ENCODE measurements around the gene ZBED4. TPM values are rescaled to one million over a fixed set of nuclear protein-coding genes. Genes with fewer than 3 reads are reported as not detected.
"Not testable (repeated sequence)": the region's sequence is repeated elsewhere in the genome, so short reads cannot be mapped to it uniquely, and the experiment has no call there.

Gene ZBED4
- total RNA-seq: 1 to 10 TPM; 7.3 to 8.5 TPM
- long read RNA-seq, donor 1, full-length matches to known transcripts: 1 of 10 reads
- long read RNA-seq, donor 1, partial matches to known transcripts: 0 of 10 reads
- long read RNA-seq, donor 1, other reads (novel, unspliced or antisense): 9 of 10 reads
- long read RNA-seq, donor 2, partial matches to known transcripts: 0 of 8 reads
- long read RNA-seq, donor 2, other reads (novel, unspliced or antisense): 8 of 8 reads

DNA sequence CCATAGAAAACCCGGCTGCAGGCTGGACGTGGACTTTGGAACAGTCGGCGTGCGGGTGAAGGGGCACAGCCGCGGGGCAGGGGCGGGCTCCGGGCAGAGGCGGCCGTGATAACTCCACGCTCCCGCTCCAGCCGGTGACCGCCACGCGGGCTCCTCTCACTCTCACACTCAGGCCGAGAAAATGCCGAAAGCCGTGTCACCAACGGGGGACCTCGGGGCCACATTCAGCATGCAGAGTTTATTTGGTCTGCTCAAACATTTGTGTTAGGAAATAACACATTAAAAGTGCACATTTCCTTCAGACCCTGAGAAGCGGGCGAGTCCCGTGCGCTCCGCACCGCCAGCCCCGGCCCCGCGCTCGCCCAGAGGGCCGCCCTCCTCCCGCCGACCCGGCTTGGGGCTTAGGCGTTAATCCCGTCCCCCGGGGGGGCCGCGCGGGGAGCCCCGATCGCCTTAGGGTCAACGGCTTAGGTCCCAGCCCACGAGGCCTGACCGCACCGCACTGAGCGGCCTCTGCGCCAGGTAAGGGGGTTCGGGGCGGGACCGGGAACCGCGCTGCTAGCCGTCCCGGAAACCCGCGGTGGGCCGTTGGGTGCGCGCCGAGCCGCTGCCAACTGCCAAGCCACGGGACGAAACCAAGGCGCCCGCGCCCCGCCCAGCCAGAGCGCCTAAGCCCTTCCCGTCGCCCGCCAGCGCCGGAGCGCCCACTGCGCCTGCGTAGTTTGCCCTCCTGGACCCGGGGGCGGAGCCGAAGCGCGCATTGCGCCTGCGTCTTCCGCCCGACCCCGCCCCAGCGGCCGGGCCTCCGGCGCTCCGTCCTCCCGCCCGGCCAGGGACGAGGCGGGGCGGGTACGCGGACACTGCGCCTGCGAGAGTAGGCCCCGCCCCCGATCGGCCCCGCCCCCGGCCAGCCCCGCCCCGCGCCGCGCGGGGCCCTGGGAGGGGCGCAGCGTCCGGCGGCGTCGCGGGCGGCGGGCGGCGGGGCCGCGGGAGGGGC lies at the start of gene ZBED4:
Gene ZBED4 (plus strand): TSS at position 947 of the 997 bp plus-strand sequence. CDS start 29,819 bp downstream, outside the sequence.
- DNase-seq (ENCODE audit: low spot score): peak; percentile 100
- intact Hi-C loops (cut with DNase I): no loop called here

- intact Hi-C loops (cut with DNase I): no loop called here
- DNase-seq (ENCODE audit: low spot score): no peak
Measured at GRCh38 chr22:49807129-49807528, 46.5 kb upstream of the ZBED4 start.

- no peak for DNase-seq (ENCODE audit: low spot score)
- intact Hi-C loops (cut with DNase I): no loop called here
Measured at GRCh38 chr22:49807780-49808708, 45.6 kb upstream of the ZBED4 start.

- intact Hi-C loops (cut with DNase I): no loop called here
- DNase-seq (ENCODE audit: low spot score): no peak
Measured at GRCh38 chr22:49810363-49811019, 43.2 kb upstream of the ZBED4 start.

DNA sequence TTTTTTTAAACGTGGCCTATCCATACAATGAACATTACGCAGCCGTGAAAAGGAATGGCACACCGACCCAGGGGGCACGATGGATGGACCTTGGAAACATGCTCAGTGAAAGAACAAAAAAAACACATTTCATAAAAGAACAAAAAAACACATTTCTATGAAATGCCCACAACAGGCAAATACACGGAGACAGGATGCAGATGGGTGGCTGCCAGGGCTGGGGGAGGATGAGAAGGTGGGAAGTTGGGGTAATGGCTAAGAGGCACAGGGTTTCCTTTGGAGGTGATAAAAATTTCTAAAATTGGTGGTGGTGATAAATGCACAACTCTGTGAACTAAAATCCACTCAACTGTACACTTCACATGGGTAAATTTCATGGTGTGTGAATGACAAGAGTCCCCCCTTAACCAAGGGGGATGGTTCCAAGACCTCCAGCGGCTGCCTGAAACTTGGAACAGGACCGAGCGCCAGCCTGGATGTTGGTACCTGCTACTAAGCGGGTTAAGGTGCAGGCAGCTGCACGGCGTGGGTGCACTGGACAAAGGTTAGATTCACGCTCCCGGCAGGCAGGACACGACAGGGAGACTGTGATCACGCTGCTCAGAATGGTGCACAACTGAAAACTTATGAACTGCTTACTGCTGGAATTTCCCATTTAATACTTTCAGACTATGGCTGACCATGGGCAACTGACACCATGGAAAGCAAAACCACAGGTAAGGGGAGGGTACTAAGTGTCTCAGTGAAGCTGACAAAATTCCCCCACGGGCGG lies 42.4 kb upstream of the ZBED4 start:
- intact Hi-C loops (cut with DNase I): no loop called here
- DNase-seq (ENCODE audit: low spot score): no peak

DNA sequence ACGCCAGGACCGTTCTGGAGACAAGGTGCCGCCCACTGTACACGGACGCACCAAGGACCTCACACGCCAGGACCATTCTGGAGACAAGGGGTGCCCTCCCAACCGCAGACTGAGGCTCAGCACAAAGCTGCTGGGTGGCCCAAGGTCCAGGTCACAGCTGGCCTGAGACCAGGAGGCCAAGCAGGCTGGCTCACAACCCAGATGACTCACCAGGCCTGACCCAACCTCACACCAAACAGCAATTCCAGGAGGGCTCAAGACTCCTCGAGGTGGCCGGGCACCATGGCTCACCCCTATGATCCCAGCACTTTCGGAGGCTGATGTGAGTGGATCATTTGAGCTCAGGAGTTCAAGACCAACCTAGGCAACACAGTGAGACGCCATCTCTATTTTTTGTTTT lies 40.8 kb upstream of the ZBED4 start:
- intact Hi-C loops (cut with DNase I): no loop called here

DNA sequence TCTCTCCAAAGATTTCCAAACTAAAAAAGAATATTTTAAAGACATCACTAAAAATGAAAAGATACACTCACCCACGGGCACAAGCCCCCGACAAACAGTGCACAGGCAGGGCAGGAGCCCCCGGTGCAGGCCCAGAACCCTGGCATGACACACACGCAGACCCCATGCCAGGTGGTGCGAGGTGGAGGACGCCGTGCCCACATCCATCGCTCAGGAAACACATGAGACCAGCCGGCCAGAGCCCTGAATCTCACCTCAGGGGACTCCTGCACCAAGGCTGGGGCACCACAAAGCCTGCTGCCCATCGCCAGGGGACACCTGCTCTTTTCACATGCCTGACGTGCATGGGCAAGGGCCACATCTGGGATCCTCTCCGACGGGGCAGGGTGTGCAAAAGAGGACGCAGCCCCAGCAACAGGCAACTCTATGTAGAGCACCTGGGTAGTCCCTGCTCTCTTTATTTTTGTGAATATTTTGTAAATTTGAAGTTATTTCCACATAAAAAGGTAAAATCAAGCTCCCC lies 39.4 kb upstream of the ZBED4 start:
- intact Hi-C loops (cut with DNase I): no loop called here
- no peak for DNase-seq (ENCODE audit: low spot score)

More for the DNA sequence above, 40.8 kb upstream of the ZBED4 start:
- no peak for DNase-seq (ENCODE audit: low spot score)

DNA sequence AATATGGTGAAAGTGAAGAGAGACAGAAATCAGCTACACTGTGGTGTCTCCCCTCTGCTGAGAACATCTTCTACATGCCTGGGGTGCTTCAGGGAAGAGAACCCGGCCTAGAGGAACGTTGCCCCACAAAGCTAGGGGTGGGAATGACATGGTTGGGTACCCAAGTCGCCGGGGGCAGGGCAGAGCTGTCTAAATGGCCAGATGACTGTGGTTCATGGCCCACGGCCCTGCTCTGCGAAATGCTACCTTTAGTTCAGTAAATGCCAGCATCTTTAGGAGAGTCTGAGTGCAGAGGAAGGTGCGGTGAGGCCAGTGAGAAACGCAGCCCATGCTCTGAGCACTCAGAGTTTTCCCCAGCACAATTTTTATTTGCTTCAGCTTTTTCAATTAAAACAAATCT lies 38.8 kb upstream of the ZBED4 start:
- no peak for DNase-seq (ENCODE audit: low spot score)
- intact Hi-C loops (cut with DNase I): no loop called here

GRCh38 chr22:49815641-49816091 lies 38.0 kb upstream of the ZBED4 start:
- intact Hi-C loops (cut with DNase I): no loop called here
- DNase-seq (ENCODE audit: low spot score): no peak

DNA sequence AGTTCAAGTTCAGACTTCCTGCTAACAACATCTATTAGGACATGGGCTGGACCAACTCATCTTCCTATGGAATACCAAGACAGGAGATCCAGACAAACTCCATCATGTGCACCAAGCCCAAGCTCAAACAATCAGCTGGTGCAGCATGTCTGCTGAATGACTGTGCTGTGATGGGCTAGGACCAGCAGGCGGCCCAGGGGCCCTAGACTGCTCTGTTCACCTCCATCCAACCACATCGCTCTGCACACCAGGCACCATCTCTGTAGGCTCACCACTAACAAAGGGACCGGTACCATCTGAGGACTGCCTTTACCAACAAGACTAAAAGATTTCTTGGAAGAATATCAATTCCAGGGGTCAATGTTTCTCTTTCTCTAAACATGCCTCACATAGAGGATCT lies 36.3 kb upstream of the ZBED4 start:
- intact Hi-C loops (cut with DNase I): no loop called here
- no peak for DNase-seq (ENCODE audit: low spot score)

DNA sequence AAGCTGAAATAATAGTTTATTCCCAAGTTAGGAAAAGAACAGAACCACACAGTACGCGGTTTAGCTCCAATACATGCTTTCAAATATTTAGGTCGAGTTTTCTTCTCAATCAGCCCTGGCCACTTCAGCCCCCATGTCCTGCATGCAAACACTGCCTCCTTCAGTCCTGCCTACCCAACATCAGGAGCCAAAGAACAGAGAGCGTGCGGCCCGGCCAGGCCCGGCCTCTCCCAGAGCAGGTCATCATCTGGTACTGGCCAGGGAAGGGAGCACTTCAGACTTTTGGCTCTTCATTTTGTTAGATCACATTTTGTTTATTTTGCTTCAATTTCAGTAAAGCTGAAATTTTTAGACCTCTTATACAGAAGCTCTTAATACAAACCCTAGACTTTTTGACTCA lies 32.7 kb upstream of the ZBED4 start:
- no peak for DNase-seq (ENCODE audit: low spot score)
- intact Hi-C loops (cut with DNase I): loop anchor here in 1 of 2 donors (10.0 kb wide), 1 partner anchor 1376 kb away; no protein-coding TSS in a partner anchor

- DNase-seq (ENCODE audit: low spot score): not testable (repeated sequence)
- intact Hi-C loops (cut with DNase I): loop anchor here in 1 of 2 donors (10.0 kb wide), 1 partner anchor 1377 kb away; no protein-coding TSS in a partner anchor
Measured at GRCh38 chr22:49821741-49822140, 31.9 kb upstream of the ZBED4 start.

GRCh38 chr22:49823289-49824045 lies 30.2 kb upstream of the ZBED4 start:
- no peak for DNase-seq (ENCODE audit: low spot score)
- intact Hi-C loops (cut with DNase I): loop anchor here in 1 of 2 donors (10.0 kb wide), 1 partner anchor 1379 kb away; no protein-coding TSS in a partner anchor

GRCh38 chr22:49824185-49824925 lies 29.3 kb upstream of the ZBED4 start:
- no peak for DNase-seq (ENCODE audit: low spot score)
- intact Hi-C loops (cut with DNase I): loop anchor here in 1 of 2 donors (10.0 kb wide), 1 partner anchor 1380 kb away; no protein-coding TSS in a partner anchor

DNA sequence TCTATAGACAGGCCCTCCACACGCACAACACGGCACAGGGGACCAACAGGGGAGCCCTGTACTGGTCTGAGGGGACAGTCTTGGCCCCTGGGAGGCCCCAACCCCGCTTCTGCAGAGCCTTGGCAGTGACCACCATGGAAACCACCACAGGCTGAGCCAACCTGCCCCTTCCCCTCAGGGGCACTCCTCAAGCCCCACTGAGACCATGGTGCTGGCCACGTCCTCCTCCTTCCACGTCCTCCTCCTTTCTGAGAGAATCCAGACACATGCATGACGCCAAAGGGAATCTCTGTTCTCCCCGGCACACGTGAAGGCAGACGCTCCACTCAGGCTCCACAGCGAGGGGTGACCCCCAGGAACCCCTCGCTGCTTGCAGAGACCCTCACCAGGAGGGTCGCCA lies 28.7 kb upstream of the ZBED4 start:
- no peak for DNase-seq (ENCODE audit: low spot score)
- intact Hi-C loops (cut with DNase I): loop anchor here in 1 of 2 donors (10.0 kb wide), 1 partner anchor 1380 kb away; no protein-coding TSS in a partner anchor

- no peak for DNase-seq (ENCODE audit: low spot score)
- intact Hi-C loops (cut with DNase I): loop anchor here in 1 of 2 donors (10.0 kb wide), 1 partner anchor 1381 kb away; no protein-coding TSS in a partner anchor
Measured at GRCh38 chr22:49825436-49825835, 28.2 kb upstream of the ZBED4 start.
